DND-41 (cell line): Measurements from ENCODE around the gene TAF7.
A peak's percentile ranks its signal among the peaks of the same experiment; 100 is the strongest.

Source experiments
- ATAC-seq: fragments of 200-7000 bp; cut with Tn5 transposase; 3 replicates; pipeline ENCODE4 v1.9.1; 2021; ENCODE audit warnings: low read depth; ENCODE audit not compliant: insufficient read depth
- DNase-seq: peaks from one replicate; pipeline ENCODE4 v3.0.0-alpha.2; 2020
- H2AFZ ChIP-seq: 2 replicates; pipeline ENCODE4 v1.6.0; 2012; ENCODE audit warnings: low read depth, low read length
- H3K27ac ChIP-seq: 2 replicates; pipeline ENCODE4 v1.5.1; 2012; ENCODE audit warnings: low read length, inconsistent platforms
- H3K27me3 ChIP-seq: fragments of 200-600 bp; sonication (generic); 2 replicates; pipeline ENCODE4 v1.6.0; 2012; ENCODE audit warnings: low read length, mild to moderate bottlenecking, inconsistent platforms; ENCODE audit not compliant: insufficient read depth, poor library complexity
- H3K36me3 ChIP-seq: 2 replicates; pipeline ENCODE4 v1.5.1; 2012; ENCODE audit warnings: low read length, inconsistent platforms; ENCODE audit not compliant: insufficient read depth
- H3K4me1 ChIP-seq: 2 replicates; pipeline ENCODE4 v1.5.1; 2012; ENCODE audit warnings: mild to moderate bottlenecking, low read length; ENCODE audit not compliant: insufficient read depth
- H3K4me2 ChIP-seq: 2 replicates; pipeline ENCODE4 v1.6.0; 2012; ENCODE audit warnings: mild to moderate bottlenecking, moderate library complexity, low read length, inconsistent platforms; ENCODE audit not compliant: insufficient read depth
- H3K4me3 ChIP-seq, 2 experiments: fragments of 200-600 bp in 1 of 2; shearing (Covaris generic) in 1 of 2; 2 replicates each; pipeline ENCODE4 v1.5.1; 2012 to 2016; ENCODE audit warnings: inconsistent platforms in 2 of 2, low read length in 2 of 2, mild to moderate bottlenecking in 2 of 2, low read depth in 1 of 2, moderate library complexity in 1 of 2
- H3K79me2 ChIP-seq: 2 replicates; pipeline ENCODE4 v1.6.0; 2012; ENCODE audit warnings: low read length, inconsistent platforms; ENCODE audit not compliant: insufficient read depth
- H3K9ac ChIP-seq: 2 replicates; pipeline ENCODE4 v1.6.0; 2012; ENCODE audit warnings: low read depth, mild to moderate bottlenecking, inconsistent platforms, low read length, moderate library complexity
- H3K9me3 ChIP-seq: 2 replicates; pipeline ENCODE4 v1.5.1; 2012; ENCODE audit warnings: low read length, moderate library complexity, mild to moderate bottlenecking, inconsistent platforms; ENCODE audit not compliant: insufficient read depth, severe bottlenecking
- H4K20me1 ChIP-seq: 2 replicates; pipeline ENCODE4 v1.6.0; 2012; ENCODE audit warnings: low read length; ENCODE audit not compliant: insufficient read depth
- EZH2 ChIP-seq: IDR thresholded peaks from 3 replicates; pipeline ENCODE4 v1.6.1; 2012; ENCODE audit warnings: borderline replicate concordance, low read depth, mild to moderate bottlenecking, moderate library complexity, low read length, inconsistent platforms; ENCODE audit not compliant: severe bottlenecking
- TF ChIP-seq, protein P1 (sequence below): IDR thresholded peaks from 2 replicates; pipeline ENCODE4 v1.5.1; 2012; ENCODE audit warnings: borderline replicate concordance, low read length, moderate library complexity, mild to moderate bottlenecking; ENCODE audit not compliant: poor library complexity, severe bottlenecking; ENCODE audit errors: extremely low read depth

The TAF7 gene

DNA sequence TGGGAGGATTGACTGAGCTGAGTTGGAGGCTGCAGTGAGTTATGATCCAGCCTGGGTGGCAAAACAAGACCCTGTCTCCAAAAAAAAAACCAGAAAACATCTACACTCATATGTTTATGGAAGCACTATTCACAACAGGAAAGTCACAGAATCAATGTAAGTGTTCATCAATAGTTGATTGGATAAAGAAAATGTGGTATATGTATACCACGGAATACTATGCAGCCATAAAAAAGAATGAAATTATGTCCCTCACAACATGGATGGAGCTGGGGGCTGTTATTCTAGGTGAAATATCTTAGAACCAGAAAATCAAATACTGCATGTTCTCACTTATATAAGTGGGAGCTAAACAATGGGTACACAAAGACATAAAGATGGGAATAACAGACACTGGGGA is 14.0 kb downstream of the TAF7 start:
- no peak for TF ChIP-seq EZH2
- TF ChIP-seq, protein P1, sequence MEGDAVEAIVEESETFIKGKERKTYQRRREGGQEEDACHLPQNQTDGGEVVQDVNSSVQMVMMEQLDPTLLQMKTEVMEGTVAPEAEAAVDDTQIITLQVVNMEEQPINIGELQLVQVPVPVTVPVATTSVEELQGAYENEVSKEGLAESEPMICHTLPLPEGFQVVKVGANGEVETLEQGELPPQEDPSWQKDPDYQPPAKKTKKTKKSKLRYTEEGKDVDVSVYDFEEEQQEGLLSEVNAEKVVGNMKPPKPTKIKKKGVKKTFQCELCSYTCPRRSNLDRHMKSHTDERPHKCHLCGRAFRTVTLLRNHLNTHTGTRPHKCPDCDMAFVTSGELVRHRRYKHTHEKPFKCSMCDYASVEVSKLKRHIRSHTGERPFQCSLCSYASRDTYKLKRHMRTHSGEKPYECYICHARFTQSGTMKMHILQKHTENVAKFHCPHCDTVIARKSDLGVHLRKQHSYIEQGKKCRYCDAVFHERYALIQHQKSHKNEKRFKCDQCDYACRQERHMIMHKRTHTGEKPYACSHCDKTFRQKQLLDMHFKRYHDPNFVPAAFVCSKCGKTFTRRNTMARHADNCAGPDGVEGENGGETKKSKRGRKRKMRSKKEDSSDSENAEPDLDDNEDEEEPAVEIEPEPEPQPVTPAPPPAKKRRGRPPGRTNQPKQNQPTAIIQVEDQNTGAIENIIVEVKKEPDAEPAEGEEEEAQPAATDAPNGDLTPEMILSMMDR = no peak
- Histone ChIP-seq H3K4me3 (no peak overlapping the region), H3K27me3 (no peaks in the 10 kb centered on the region), H4K20me1 (no peaks in the 10 kb centered on the region), H3K27ac (no peak overlapping the region), H3K36me3 (no peaks in the 10 kb centered on the region), H2AFZ (no peak overlapping the region), H3K9ac (no peak overlapping the region), H3K4me1 (no peaks in the 10 kb centered on the region), H3K79me2 (no peaks in the 10 kb centered on the region), H3K9me3 (peaks cover 5% of the 10 kb centered on the region), H3K4me2 (no peak overlapping the region)
- no peak for DNase-seq
- ATAC-seq = no peak

DNA sequence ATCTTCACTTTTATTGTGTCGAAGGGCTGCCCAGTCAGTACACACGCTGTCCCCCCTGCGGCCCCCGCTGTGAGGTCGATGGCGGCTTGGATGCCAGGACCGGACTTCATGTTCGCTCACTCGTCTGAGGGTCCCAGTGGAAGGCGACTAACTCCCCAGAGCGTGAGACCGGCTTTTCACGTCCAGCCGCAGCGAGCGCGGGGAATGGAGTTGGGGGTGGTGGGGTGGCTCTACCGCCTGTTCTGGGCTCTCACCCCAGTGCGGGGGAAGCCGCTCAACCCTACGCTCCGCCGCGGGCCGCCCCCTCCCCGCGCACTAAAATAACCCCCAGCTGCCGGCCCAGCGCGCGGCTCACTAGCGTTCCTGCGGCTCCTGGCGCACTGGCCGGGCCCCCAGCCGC is 16.8 kb downstream of the TAF7 start, which contains the start of gene SLC25A2:
TSS of gene SLC25A2 (minus strand) at position 294 of the 400 bp plus-strand sequence. CDS start at position 110, 184 bp downstream.
- Histone ChIP-seq H3K27ac (no peak within 1 kb of the TSS), H3K4me3 (no peak within 1 kb of the TSS), H3K36me3 (no peaks in the 10 kb centered on the region), H3K9me3 (peaks cover 5% of the 10 kb centered on the region), H3K27me3 (no peaks in the 10 kb centered on the region), H3K4me2 (no peak within 1 kb of the TSS), H3K79me2 (no peaks in the 10 kb centered on the region), H2AFZ (no peak within 1 kb of the TSS), H3K9ac (no peak within 1 kb of the TSS), H3K4me1 (no peaks in the 10 kb centered on the region), H4K20me1 (no peaks in the 10 kb centered on the region)
- ATAC-seq = no peak
- no peak for DNase-seq
- TF ChIP-seq, protein P1 = no peak
- TF ChIP-seq EZH2 = no peak

DNA sequence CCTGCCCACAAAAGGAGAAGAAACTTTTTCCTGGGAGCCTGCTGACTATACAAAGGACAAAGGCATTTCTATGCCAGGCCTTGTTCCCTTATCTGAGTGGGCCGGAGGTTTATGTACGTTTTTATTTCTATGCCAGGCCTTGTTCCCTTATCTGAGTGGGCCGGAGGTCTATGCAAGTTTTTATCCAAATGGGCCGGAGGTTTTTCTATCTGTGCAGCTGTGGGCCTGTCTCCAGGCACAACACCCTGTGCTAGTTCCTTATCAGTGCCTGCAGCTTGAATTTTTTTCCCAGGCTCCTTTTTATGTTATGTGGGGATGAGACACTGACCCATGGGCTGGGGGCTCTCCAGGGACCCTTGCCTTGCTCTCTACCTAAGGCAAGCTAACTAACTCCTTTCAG is 22.2 kb downstream of the TAF7 start:
- H3K4me3 ChIP-seq = no peak overlapping the region
- no peaks in the 10 kb centered on the region for H3K27me3 ChIP-seq
- no peak overlapping the region for H2AFZ ChIP-seq
- no peak overlapping the region for H3K9ac ChIP-seq
- H3K4me2 ChIP-seq = no peak overlapping the region
- no peaks in the 10 kb centered on the region for H3K4me1 ChIP-seq
- ATAC-seq (no peak), DNase-seq (no peak)
- H3K27ac ChIP-seq = no peak overlapping the region
- H4K20me1 ChIP-seq = no peaks in the 10 kb centered on the region
- no peak for TF ChIP-seq EZH2
- TF ChIP-seq, protein P1 = no peak
- peaks cover 5% of the 10 kb centered on the region for H3K9me3 ChIP-seq
- H3K79me2 ChIP-seq = no peaks in the 10 kb centered on the region
- H3K36me3 ChIP-seq = no peaks in the 10 kb centered on the region

DNA sequence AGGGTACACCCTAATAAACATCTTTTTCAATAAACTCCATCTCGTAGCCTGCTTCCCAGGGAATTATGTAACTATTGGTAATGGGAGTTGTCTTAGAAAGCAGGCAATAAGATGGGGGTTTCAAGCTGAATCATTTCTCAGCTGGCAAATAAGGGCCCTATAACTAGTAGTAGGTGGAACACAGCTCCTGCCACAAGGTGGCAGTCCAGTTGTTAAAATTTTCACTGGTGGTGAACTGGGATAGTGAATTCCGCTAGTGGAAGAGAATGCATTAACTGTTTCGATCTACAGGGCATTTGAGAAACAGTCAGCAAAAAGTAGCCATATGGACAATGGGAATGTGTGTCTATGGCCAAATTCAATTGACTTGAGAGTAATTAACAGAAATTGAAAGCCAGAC is 47.7 kb downstream of the TAF7 start:
- H4K20me1 ChIP-seq = no peaks in the 10 kb centered on the region
- no peaks in the 10 kb centered on the region for H3K4me1 ChIP-seq
- no peak overlapping the region for H3K4me3 ChIP-seq
- no peak overlapping the region for H3K4me2 ChIP-seq
- no peak for ATAC-seq
- no peaks in the 10 kb centered on the region for H3K36me3 ChIP-seq
- H2AFZ ChIP-seq = no peak overlapping the region
- H3K27me3 ChIP-seq = no peaks in the 10 kb centered on the region
- TF ChIP-seq EZH2 = no peak
- TF ChIP-seq, protein P1 = peak; percentile 24
- DNase-seq = peak; percentile 5
- H3K27ac ChIP-seq = no peak overlapping the region
- H3K9ac ChIP-seq = no peak overlapping the region
- H3K9me3 ChIP-seq = peaks cover 4% of the 10 kb centered on the region
- no peaks in the 10 kb centered on the region for H3K79me2 ChIP-seq
